CD4-positive, alpha-beta T cell (primary cell): ENCODE data around the gene SLC22A14. TPM values are rescaled to one million over a fixed set of nuclear protein-coding genes. Genes with fewer than 3 reads are reported as not detected.

Experiments used
- ATAC-seq: fragments of 200-7000 bp; cut with Tn5 transposase; one replicate; pipeline ENCODE4 v1.10.0; 2022; ENCODE audit warnings: mild to moderate bottlenecking; ENCODE audit not compliant: poor library complexity
- CTCF ChIA-PET: fragments of 350-600 bp; sonication (Branson Sonifier 250); formaldehyde crosslinking; loops from one replicate; lab custom pipeline; 2021; ENCODE audit warnings: antibody characterized with exemption, inconsistent platforms; lab: Charles Lee
- POLR2A ChIA-PET: fragments of 350-600 bp; sonication (Branson Sonifier 250); formaldehyde crosslinking; loops from one replicate; lab custom pipeline; 2021; ENCODE audit warnings: antibody characterized with exemption, inconsistent platforms; lab: Charles Lee
- DNase-seq, 14 experiments: peaks; one replicate each; pipeline ENCODE4 v3.0.0-alpha.2; 2013 to 2020; ENCODE audit warnings: mixed read lengths in 2 of 14
- H3K27ac ChIP-seq, 2 donors: one replicate each; pipeline versions ENCODE4 v1.5.1 to v1.7.0; 2013; ENCODE audit warnings: low read length in 2 of 2, low read depth in 1 of 2, mild to moderate bottlenecking in 1 of 2
- H3K27me3 ChIP-seq, 2 experiments: 1 replicate in 1 of 2; 2 replicates in 1 of 2; pipeline versions ENCODE4 v1.6.1 to v1.7.0; 2013; ENCODE audit warnings: low read length in 2 of 2, control low read depth in 1 of 2, mild to moderate bottlenecking in 1 of 2, moderate library complexity in 1 of 2; ENCODE audit not compliant: insufficient read depth in 2 of 2, control insufficient read depth in 1 of 2
- H3K36me3 ChIP-seq: one replicate; pipeline ENCODE4 v1.6.1; 2013; ENCODE audit warnings: low read length, control low read depth; ENCODE audit not compliant: insufficient read depth
- H3K4me1 ChIP-seq: one replicate; pipeline ENCODE4 v1.6.1; 2013; ENCODE audit warnings: low read length, control low read depth; ENCODE audit not compliant: insufficient read depth
- H3K4me3 ChIP-seq: one replicate; pipeline ENCODE4 v1.5.1; 2013; ENCODE audit warnings: mild to moderate bottlenecking, low read length, moderate library complexity
- H3K9me3 ChIP-seq, 2 experiments: 1 replicate in 1 of 2; 2 replicates in 1 of 2; pipeline versions ENCODE4 v1.6.1 to v1.7.0; 2013; ENCODE audit warnings: low read length in 2 of 2, mild to moderate bottlenecking in 2 of 2, control low read depth in 1 of 2, moderate library complexity in 1 of 2; ENCODE audit not compliant: control insufficient read depth in 1 of 2, insufficient read depth in 1 of 2
- H3K27ac Mint-ChIP-seq: one replicate; pipeline ENCODE4 v1.8.0; 2020; ENCODE audit warnings: mixed read lengths
- H3K27me3 Mint-ChIP-seq: one replicate; pipeline ENCODE4 v1.8.0; 2021; ENCODE audit warnings: mixed read lengths
- H3K36me3 Mint-ChIP-seq: one replicate; pipeline ENCODE4 v1.8.0; 2021; ENCODE audit warnings: low read depth, mixed read lengths
- H3K4me1 Mint-ChIP-seq: one replicate; pipeline ENCODE4 v1.8.0; 2021; ENCODE audit warnings: low read depth, mixed read lengths
- H3K4me3 Mint-ChIP-seq: one replicate; pipeline ENCODE4 v1.8.0; 2020; ENCODE audit warnings: mild to moderate bottlenecking, mixed read lengths
- H3K9me3 Mint-ChIP-seq: one replicate; pipeline ENCODE4 v1.8.0; 2020; ENCODE audit warnings: mixed read lengths
- CTCF ChIP-seq: fragments of 200-600 bp; IDR thresholded peaks from one replicate; pipeline ENCODE4 v1.8.0; 2022; ENCODE audit warnings: antibody characterized with exemption, mild to moderate bottlenecking
- intact Hi-C, 2 experiments: fragments of 100-400 bp; cut with DNase I in 1 of 2; cut with micrococcal nuclease in 1 of 2; formaldehyde crosslinking; loops; one replicate each; pipeline versions ENCODE4 v1.15.1 to v1.9.0; 2023 to 2025; cut with DNase I, micrococcal nuclease
- total RNA-seq, 174 experiments: library from RNA in 2 of 174; stranded (reverse) in 2 of 174; gene quantifications; one replicate each; pipeline ENCODE4 v1.2.3 and lab custom pipeline; 2021 to 2026

Gene SLC22A14
- total RNA-seq, 2 experiments from 2014 or later, result 0.11 TPM; not detected in 1

GRCh38 chr3:38364721-38365400 is 82.8 kb downstream of the SLC22A14 start:
- Histone ChIP-seq H3K27me3 (no peaks in the 10 kb centered on the region), H3K4me1 (peaks cover 6% of the 10 kb centered on the region), H3K36me3 (no peaks in the 10 kb centered on the region), H3K4me3 (no peak overlapping the region), H3K27ac (no peak overlapping the region), H3K9me3 (peaks cover 0 to 11% of the 10 kb centered on the region in 2 experiments)
- no peaks in the 10 kb centered on the region for H3K36me3 Mint-ChIP-seq
- TF ChIP-seq CTCF, result no peak
- POLR2A ChIA-PET, result no interaction called here
- H3K4me3 Mint-ChIP-seq, result no peak overlapping the region
- no peaks in the 10 kb centered on the region for H3K27me3 Mint-ChIP-seq
- H3K4me1 Mint-ChIP-seq, result peaks cover 8% of the 10 kb centered on the region
- intact Hi-C loops, result no loop called here
- DNase-seq, result no peak
- no peak for ATAC-seq
- H3K27ac Mint-ChIP-seq, result no peak overlapping the region
- H3K9me3 Mint-ChIP-seq, result no peaks in the 10 kb centered on the region
- CTCF ChIA-PET, result no interaction called here

- H3K36me3 Mint-ChIP-seq, result no peaks in the 10 kb centered on the region
- intact Hi-C loops, result no loop called here
- ATAC-seq (no peak), DNase-seq (no peak)
- Histone ChIP-seq H3K36me3 (no peaks in the 10 kb centered on the region), H3K9me3 (peaks cover 0 to 11% of the 10 kb centered on the region in 2 experiments), H3K27ac (no peak overlapping the region), H3K4me3 (no peak overlapping the region), H3K4me1 (peaks cover 6% of the 10 kb centered on the region), H3K27me3 (no peaks in the 10 kb centered on the region)
- H3K27me3 Mint-ChIP-seq, result no peaks in the 10 kb centered on the region
- ChIA-PET CTCF (no interaction called here), POLR2A (no interaction called here)
- no peaks in the 10 kb centered on the region for H3K9me3 Mint-ChIP-seq
- no peak for TF ChIP-seq CTCF
- no peak overlapping the region for H3K4me3 Mint-ChIP-seq
- no peak overlapping the region for H3K27ac Mint-ChIP-seq
- H3K4me1 Mint-ChIP-seq, result peaks cover 8% of the 10 kb centered on the region
These were observed 83.5 kb downstream of the SLC22A14 start for GRCh38 chr3:38365469-38366062.

- H3K27ac ChIP-seq, result no peak overlapping the region
- no peak for ATAC-seq
- peaks cover 0 to 11% of the 10 kb centered on the region in 2 experiments for H3K9me3 ChIP-seq
- TF ChIP-seq CTCF, result no peak
- Mint-ChIP-seq H3K27ac (no peak overlapping the region), H3K27me3 (no peaks in the 10 kb centered on the region), H3K4me1 (peaks cover 8% of the 10 kb centered on the region), H3K36me3 (no peaks in the 10 kb centered on the region), H3K9me3 (no peaks in the 10 kb centered on the region), H3K4me3 (no peak overlapping the region)
- H3K27me3 ChIP-seq, result no peaks in the 10 kb centered on the region
- H3K4me1 ChIP-seq, result peaks cover 6% of the 10 kb centered on the region
- ChIA-PET POLR2A (no interaction called here), CTCF (no interaction called here)
- no peak overlapping the region for H3K4me3 ChIP-seq
- H3K36me3 ChIP-seq, result no peaks in the 10 kb centered on the region
- no peak for DNase-seq
- intact Hi-C loops, result no loop called here
These were observed 84.0 kb downstream of the SLC22A14 start for GRCh38 chr3:38366082-38366481.
